ENCODE results near the gene DAGLA.
A peak's percentile ranks its signal among the peaks of the same experiment; 100 is the strongest.

- TF ChIP-seq, protein P1, sequence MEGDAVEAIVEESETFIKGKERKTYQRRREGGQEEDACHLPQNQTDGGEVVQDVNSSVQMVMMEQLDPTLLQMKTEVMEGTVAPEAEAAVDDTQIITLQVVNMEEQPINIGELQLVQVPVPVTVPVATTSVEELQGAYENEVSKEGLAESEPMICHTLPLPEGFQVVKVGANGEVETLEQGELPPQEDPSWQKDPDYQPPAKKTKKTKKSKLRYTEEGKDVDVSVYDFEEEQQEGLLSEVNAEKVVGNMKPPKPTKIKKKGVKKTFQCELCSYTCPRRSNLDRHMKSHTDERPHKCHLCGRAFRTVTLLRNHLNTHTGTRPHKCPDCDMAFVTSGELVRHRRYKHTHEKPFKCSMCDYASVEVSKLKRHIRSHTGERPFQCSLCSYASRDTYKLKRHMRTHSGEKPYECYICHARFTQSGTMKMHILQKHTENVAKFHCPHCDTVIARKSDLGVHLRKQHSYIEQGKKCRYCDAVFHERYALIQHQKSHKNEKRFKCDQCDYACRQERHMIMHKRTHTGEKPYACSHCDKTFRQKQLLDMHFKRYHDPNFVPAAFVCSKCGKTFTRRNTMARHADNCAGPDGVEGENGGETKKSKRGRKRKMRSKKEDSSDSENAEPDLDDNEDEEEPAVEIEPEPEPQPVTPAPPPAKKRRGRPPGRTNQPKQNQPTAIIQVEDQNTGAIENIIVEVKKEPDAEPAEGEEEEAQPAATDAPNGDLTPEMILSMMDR (IDR thresholded peaks at IDR 0.05) = peak in 2 of 7 experiments; percentile 27 to 67
- no peak for TF ChIP-seq POLR2A (IDR thresholded peaks at IDR 0.05)
- peak in 2 of 3 donors; percentile 74 to 78 for TF ChIP-seq POLR2AphosphoS5 (IDR thresholded peaks at IDR 0.05)
- no peak for TF ChIP-seq EP300 (IDR thresholded peaks at IDR 0.05)
These were observed 89.2 kb downstream of the DAGLA start for GRCh38 chr11:61769169-61769920.
